ENCODE data around the gene ZNF691.

DNA sequence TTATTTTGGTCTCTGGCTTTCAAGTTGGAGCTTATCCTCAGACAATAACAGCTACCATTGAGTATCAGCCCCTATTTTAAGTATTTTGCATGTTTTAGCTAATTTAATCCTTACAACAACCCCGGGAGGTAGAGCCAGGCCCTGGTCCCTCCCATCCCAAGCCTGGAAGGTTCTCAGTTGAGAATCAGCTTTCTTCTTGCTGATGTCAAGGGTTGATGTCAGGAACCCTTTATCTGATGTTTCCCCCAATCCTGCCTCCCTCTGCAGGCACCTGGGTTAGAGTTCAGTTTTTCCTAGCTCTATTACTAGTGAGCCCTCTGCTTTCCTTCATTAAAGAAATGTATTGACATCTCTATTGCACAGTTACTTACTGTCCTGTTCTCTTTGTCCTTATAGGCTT, 25.6 kb upstream of the ZNF691 start:
- TF ChIP-seq, protein P1, sequence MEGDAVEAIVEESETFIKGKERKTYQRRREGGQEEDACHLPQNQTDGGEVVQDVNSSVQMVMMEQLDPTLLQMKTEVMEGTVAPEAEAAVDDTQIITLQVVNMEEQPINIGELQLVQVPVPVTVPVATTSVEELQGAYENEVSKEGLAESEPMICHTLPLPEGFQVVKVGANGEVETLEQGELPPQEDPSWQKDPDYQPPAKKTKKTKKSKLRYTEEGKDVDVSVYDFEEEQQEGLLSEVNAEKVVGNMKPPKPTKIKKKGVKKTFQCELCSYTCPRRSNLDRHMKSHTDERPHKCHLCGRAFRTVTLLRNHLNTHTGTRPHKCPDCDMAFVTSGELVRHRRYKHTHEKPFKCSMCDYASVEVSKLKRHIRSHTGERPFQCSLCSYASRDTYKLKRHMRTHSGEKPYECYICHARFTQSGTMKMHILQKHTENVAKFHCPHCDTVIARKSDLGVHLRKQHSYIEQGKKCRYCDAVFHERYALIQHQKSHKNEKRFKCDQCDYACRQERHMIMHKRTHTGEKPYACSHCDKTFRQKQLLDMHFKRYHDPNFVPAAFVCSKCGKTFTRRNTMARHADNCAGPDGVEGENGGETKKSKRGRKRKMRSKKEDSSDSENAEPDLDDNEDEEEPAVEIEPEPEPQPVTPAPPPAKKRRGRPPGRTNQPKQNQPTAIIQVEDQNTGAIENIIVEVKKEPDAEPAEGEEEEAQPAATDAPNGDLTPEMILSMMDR (IDR thresholded peaks at IDR 0.05) = no peak
- TF ChIP-seq EP300 (IDR thresholded peaks at IDR 0.05) = no peak

Data from esophagus muscularis mucosa (tissue), 3 donors.